GM12892 (cell line): ENCODE data around the gene YPEL3.

Experiments used
- POLR2A ChIP-seq: IDR thresholded peaks from 2 replicates; pipeline ENCODE4 v1.6.1; 2011; ENCODE audit warnings: low read depth, low read length, control low read depth
- TAF1 ChIP-seq: IDR thresholded peaks from 2 replicates; pipeline ENCODE4 v1.6.1; 2011; ENCODE audit warnings: low read depth, mild to moderate bottlenecking, control low read depth, low read length, borderline replicate concordance

DNA sequence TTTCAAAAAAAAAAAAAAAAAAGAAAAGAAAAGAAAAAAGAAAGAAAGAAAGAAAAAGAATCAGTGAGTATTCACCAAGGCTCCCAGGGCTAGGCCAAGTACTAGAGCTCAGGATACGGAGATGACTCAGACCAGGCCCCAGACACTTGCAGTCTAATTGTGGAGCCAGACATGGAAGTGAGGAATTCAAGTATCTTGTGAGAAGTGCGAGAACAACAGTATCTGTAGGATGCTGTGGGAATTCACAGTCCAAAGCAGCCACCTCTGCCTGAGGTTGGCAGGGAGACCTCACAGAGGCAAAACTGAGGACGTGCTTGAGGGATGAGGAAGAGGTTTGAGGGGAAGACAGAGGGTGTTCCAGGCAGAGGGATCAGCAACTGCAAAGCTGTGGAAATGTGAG lies 44.5 kb downstream of the YPEL3 start:
- TF ChIP-seq TAF1 (no peak), POLR2A (no peak)
